GM18907 (cell line): ENCODE measurements around the gene KRTAP10-7.
"Not testable (repeated sequence)": the region's sequence is repeated elsewhere in the genome, so short reads cannot be mapped to it uniquely, and the experiment has no call there.

Source experiments
- ATAC-seq: cut with Tn5 transposase; IDR thresholded peaks from one replicate; pipeline ENCODE4 v1.9.1; 2021; ENCODE audit warnings: mild to moderate bottlenecking, moderate library complexity; ENCODE audit not compliant: unreplicated experiment

The KRTAP10-7 gene

GRCh38 chr21:44600118-44600978, at the start of gene KRTAP10-7:
TSS of gene KRTAP10-7 (plus strand) at chr21:44600597. CDS start at chr21:44600622, 25 bp downstream.
- ATAC-seq, result not testable (repeated sequence)

GRCh38 chr21:44550807-44551206, 49.6 kb upstream of the KRTAP10-7 start:
- ATAC-seq, result no peak

GRCh38 chr21:44551340-44551961, 48.9 kb upstream of the KRTAP10-7 start, which contains the start of gene KRTAP10-2:
TSS of gene KRTAP10-2 (minus strand) at chr21:44551505. CDS start at chr21:44551458, 47 bp downstream.
- no peak for ATAC-seq

GRCh38 chr21:44552136-44552535, 48.3 kb upstream of the KRTAP10-7 start:
- ATAC-seq, result no peak

GRCh38 chr21:44552681-44553080, 47.7 kb upstream of the KRTAP10-7 start:
- ATAC-seq, result no peak

GRCh38 chr21:44555200-44555875, 45.1 kb upstream of the KRTAP10-7 start:
- no peak for ATAC-seq

- ATAC-seq, result no peak
These were observed 43.5 kb upstream of the KRTAP10-7 start for GRCh38 chr21:44556879-44557278.

- no peak for ATAC-seq
These were observed 42.7 kb upstream of the KRTAP10-7 start for GRCh38 chr21:44557491-44558328.

GRCh38 chr21:44558329-44558675, 42.1 kb upstream of the KRTAP10-7 start:
- ATAC-seq, result not testable (repeated sequence)

- ATAC-seq, result no peak
These were observed 41.7 kb upstream of the KRTAP10-7 start, which contains the start of gene KRTAP10-3 for GRCh38 chr21:44558695-44559094. TSS of gene KRTAP10-3 (minus strand) at chr21:44558795. CDS start at chr21:44558715, 80 bp downstream.

GRCh38 chr21:44564099-44564498, 36.3 kb upstream of the KRTAP10-7 start:
- no peak for ATAC-seq

- no peak for ATAC-seq
These were observed 35.4 kb upstream of the KRTAP10-7 start for GRCh38 chr21:44564886-44565598.

- ATAC-seq, result no peak
These were observed 34.0 kb upstream of the KRTAP10-7 start for GRCh38 chr21:44566403-44566802.

- ATAC-seq, result no peak
These were observed 32.8 kb upstream of the KRTAP10-7 start for GRCh38 chr21:44567481-44568171.

- ATAC-seq, result no peak
These were observed 32.1 kb upstream of the KRTAP10-7 start for GRCh38 chr21:44568261-44568660.

- no peak for ATAC-seq
These were observed 31.5 kb upstream of the KRTAP10-7 start for GRCh38 chr21:44568667-44569556.

GRCh38 chr21:44569861-44570517, 30.4 kb upstream of the KRTAP10-7 start:
- no peak for ATAC-seq

GRCh38 chr21:44571296-44571695, 29.1 kb upstream of the KRTAP10-7 start:
- ATAC-seq, result no peak
